Measurements from ENCODE around the gene ZNF445.
"Not testable (repeated sequence)": the region's sequence is repeated elsewhere in the genome, so short reads cannot be mapped to it uniquely, and the experiment has no call there.

The ZNF445 gene

DNA sequence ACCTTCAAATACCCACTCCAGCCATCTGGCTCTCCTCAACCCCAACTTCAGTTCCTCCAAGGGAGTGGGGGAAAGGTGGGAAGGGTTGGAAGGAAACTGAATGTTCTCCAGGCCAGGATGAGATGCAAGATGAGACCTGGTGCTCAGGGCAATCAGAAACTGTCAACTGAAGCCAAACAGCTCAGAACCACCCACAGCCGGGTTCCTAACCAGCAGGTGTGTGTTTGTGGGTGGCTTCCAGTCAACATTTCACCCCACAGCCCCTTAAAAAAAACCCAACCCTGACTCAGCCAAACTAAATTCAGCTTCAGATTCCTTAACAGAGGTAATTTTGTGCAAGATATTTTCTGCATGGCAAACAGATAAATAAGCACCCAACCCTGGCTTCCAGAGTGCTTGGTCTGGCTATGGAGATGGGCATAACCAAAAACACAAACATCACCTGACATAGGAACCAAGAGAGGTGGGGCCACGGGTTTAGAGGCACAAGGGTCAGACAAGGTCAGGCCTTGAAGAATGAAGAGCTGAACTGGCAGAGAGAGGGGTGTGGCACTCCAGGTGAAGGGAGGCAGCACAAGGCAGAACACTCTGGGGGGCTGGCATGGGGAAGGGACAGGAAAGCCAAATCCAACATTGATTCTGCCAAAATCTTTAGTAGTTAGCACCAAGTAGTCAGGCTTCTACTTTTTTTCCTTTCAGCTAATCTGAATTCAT is 34.7 kb downstream of the ZNF445 start:
- DNase-seq (ENCODE audit: low read depth, low spot score): peak; percentile 84
- H3K4me3 ChIP-seq (ENCODE audit: low read length): 0 out of 2 replicates have a peak overlapping the region, but pooled peaks have one; percentile 1

DNA sequence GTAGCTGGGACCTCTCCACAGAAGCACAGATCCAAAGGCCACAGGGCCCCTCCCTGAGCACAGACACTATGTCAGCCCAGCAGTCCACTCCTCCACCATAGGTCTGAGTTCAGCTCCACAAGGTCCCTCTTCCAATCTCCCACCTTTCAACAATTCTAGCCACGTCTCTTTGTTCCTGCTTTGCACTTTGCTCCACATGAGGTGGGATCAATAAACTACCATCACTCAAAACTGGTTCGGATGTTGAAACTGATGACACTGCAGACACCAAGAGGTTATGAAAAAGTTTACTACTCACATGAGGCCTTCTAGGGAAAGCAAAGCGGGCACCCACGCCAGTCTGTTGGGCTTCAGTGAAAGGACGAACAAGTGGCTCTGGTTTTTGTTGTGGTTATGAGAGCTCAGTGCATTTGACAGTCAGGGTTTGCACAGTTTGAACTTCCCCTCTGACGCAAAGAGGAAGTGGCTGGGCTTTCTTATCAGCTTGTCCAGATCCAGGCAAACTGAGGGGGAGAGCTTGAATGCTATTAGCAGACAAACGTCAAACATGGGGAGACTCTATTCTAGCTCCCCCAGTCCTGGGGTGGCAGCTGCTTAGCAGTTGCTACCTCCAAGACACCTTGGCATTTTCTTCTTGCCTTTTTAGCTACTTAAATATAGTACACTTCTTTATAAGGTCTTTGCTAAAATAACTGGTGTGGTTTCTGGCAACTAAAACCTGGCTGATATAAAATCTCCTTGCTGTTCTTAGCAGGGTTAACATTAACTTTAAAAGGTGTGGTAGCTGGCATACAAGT is 37.8 kb downstream of the ZNF445 start:
- H3K4me3 ChIP-seq (ENCODE audit: low read length): peak overlapping the region; percentile 54
- DNase-seq (ENCODE audit: low read depth, low spot score): peak; percentile 100

DNA sequence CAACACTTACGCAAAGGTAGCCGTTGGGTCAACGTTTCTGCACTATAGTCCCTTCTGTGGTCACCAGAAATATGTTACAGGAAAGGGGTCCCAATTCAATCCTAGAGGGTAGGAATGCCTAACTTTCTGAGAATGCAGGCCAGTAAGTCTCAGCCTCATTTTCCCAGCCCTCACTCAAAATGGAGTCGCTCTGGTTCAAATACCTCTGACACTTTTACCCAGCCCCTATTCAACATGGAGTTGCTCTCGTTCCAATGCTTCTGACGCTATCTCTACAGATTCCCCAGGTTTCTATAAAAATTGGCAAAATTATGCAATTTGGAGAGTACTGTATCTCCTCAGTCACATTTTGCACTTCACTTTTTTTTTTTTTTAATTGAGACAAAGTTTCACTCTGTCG is 39.7 kb downstream of the ZNF445 start:
- H3K4me3 ChIP-seq (ENCODE audit: low read length): no peak overlapping the region
- DNase-seq (ENCODE audit: low read depth, low spot score): no peak

DNA sequence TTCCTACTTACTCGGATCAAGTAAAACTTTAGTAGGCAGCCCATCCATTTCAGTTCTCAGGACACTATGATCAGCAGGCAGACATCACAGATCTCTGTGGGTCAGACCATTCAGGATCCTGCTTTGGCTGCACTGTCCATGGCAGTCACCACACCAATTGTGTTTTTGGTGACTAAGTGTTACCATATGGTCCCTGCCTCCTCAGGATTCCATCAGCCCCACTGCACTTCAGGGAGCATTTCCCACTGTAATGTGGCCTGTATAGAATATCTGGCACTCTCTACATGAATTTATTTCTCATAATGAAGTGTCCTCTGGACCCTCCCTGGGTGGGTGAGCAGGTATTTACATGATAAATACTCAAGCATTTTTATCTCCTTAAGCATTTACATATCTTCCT is 41.3 kb downstream of the ZNF445 start:
- H3K4me3 ChIP-seq (ENCODE audit: low read length): no peak overlapping the region
- no peak for DNase-seq (ENCODE audit: low read depth, low spot score)

DNA sequence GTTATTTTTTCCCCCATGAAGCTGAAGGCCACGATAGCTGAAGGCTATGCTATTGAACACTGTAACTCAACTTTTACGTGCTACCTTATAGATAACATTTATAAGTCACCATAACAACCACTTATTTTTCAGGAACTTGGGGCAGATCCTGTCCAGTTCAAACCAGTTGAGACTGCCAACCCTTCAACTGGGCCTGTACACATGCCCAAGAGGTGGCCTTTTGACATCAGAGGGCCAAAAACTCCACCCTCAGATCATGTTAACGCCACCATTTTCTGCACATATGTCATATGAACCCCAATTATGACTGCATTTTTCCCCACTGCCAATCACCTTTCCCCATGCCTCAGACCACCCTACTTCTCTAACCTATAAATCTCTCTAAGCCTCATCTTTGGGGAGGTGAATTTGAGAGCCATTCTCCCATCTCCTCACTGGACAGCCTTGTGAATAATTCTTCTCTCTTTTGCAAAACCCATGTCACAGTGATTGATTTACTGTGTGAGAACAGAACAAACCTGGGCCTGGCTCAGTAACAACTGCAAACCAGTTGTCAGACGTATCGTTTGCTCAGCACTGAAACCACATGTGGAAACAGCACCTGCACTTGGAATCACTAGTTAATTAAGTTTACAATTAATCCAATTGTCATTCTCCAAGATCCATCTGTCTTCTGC is 42.5 kb downstream of the ZNF445 start:
- DNase-seq (ENCODE audit: low read depth, low spot score): peak; percentile 31
- no peak overlapping the region for H3K4me3 ChIP-seq (ENCODE audit: low read length)

DNA sequence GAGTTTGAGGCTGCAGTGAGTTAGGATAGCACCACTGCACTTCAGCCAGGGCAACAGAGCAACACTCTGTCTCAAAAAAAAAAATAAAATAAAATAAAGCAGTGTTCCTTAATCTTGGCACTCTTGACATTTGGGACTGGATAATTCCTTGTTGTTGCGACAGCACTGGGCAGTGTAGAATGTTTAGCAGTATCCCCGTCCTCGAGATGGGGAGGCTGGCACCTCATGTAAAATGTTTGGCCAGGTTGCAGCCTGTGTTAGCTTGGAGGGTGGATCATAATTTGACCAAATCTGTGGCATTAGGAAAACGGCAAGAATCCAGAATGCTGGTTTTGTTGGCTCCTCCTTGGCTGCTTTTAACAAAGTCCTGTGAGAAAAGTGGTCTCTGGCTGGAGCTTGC is 47.0 kb downstream of the ZNF445 start:
- no peak for DNase-seq (ENCODE audit: low read depth, low spot score)
- no peak overlapping the region for H3K4me3 ChIP-seq (ENCODE audit: low read length)

DNA sequence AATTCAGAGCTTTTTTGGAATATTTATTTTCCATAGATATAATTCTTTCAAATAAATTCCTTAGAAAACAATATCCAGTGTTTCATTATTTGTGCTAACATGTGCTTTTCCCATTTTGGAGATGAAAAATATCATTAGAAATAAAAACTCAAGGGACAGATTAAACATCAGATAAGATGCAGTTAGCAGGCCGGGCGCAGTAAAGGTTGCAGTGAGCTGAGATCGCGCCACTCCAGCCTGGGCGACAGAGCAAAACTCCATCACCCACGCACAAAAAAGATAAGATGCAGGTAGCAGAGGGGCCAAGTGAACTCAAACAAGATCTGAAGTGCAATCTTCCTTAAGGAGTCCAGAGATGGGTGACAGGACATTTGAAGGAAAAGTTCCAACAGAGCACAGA is 48.0 kb downstream of the ZNF445 start:
- DNase-seq (ENCODE audit: low read depth, low spot score): no peak
- H3K4me3 ChIP-seq (ENCODE audit: low read length): no peak overlapping the region

DNA sequence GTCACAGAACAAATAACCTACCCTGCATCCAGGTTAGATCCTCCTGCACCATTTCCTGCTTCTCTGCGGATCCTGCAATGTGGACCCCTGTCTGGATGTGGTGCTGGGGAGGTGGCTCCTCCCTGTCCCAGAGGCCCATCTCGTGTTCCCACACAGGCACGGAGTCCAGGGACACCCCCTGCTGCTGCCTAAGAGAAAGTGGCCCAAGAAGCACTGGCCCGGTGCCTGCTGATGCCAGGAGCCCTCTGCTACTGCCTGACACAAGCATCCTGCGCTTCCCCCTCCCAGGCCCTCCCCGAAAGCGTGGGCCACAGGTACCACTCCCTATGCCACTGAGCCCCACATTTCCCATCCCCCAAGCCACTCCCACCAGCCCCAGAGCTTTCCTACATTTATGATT is 48.6 kb downstream of the ZNF445 start:
- H3K4me3 ChIP-seq (ENCODE audit: low read length): no peak overlapping the region
- no peak for DNase-seq (ENCODE audit: low read depth, low spot score)

DNA sequence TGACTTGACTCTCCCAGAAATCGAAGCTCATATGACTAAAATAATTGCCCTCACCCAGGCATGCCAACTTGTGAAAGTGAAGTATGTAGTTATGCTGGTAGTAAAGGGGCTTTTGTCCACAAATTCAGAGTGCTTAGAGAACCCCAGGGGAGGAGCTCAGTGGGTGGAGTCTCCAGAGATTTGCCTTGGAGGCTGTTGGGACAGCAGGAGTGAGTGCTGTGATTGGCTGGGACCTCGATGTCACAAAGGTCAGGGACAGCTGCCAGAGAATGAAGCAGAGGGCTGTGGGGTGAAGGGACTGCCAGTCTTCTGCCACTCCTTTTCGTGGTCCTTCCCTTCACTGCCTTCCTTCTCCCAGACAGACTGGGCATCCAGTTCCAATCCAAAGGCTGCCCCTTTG is 49.8 kb downstream of the ZNF445 start:
- no peak for DNase-seq (ENCODE audit: low read depth, low spot score)
- no peak overlapping the region for H3K4me3 ChIP-seq (ENCODE audit: low read length)

DNA sequence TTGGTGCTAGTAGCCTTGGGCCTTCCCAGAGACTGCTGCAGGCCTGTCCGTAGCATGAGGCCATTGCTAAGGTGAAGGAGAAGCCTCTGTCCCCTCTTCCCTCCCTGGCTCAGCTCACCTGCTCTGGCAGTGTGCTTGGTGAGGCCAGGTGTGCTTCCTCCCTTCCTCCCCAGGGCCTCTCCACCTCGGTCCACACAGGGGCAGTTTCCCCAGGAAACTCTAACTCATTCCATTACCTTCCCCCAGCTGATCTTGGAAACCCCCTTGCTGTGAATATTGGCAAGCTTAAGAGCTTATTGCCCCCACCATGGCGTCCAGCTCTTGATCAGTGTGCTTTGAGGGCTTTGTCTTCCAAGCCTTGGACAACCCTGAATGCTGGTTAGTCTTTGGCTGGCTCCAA is 52.7 kb downstream of the ZNF445 start:
- no peak for DNase-seq (ENCODE audit: low read depth, low spot score)
- H3K4me3 ChIP-seq (ENCODE audit: low read length): no peak overlapping the region

DNA sequence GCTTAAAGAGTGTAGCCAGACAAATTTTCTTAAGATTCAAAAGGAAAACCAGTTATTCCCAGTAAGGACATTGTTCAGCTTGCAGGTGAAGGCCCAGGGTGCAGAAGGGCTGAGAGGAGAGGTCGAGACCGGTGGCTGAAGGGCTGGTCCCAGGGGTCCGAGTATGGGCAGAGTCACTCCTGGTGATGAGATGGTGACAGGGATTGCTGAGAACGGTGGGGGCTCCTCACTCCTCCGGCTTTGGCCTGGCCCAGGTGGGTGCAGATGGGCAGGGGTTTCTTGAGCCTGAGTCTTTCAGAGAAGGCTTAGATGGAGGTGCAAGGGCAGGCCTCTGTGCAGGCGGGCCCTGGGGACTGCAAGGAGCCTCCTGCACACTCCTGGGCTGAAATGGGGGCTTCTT is 56.2 kb downstream of the ZNF445 start:
- H3K4me3 ChIP-seq (ENCODE audit: low read length): no peak overlapping the region
- DNase-seq (ENCODE audit: low read depth, low spot score): no peak

DNA sequence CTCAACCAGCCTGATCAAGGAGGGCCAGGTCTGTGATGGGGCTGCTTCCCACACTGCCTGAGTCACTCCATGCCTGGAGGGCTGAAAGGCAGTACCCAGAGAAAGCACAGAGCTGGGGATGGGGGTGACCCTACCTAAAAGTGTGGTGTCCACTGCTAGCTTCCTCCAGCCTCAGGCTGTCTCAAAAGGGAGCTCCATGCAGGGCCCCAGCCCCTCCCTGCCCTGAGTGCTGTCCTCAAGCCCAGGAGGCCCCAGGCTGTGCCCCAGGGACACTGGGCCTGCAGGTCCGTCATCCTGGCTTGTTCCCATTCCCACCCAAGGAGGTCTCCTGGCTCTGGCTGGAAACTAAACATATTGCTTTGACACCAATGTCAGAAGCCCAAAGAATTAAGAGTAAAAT is 56.8 kb downstream of the ZNF445 start:
- no peak for DNase-seq (ENCODE audit: low read depth, low spot score)
- H3K4me3 ChIP-seq (ENCODE audit: low read length): no peak overlapping the region

DNA sequence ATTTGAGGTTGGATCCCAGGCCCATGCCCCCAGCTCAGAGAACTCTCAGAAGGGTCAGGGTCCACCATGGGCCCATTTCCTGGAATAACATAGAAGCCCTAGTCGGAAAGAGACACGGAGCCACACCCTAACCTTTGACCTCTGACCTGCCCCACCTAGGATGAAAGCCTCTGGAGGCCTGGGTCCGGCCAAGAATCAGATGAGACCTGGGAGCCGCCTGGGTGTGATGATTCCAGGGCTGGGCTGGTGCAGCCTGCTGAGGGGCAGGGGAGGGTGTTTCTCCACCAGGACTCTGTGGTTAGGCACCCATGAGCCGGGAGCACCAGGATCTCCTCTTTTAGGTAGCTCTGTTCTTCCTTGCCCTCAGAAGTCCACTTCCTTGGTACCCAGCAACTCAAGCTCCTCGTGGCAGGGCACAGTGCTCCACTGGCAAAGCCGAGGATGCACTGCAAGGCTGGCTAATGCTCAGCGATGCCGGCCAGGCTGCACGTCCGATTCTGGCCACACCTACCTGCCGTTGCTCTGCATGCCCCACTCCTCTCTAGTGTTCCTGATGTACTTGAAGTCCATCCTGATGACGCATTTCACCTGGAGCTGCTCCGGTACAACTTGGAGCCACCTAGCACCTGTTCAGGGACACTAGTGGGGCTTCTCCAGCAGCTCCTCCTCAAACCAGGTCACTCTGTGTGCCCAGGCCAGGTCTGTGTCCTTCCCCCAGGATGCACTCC is 57.4 kb downstream of the ZNF445 start:
- no peak overlapping the region for H3K4me3 ChIP-seq (ENCODE audit: low read length)
- no peak for DNase-seq (ENCODE audit: low read depth, low spot score)

DNA sequence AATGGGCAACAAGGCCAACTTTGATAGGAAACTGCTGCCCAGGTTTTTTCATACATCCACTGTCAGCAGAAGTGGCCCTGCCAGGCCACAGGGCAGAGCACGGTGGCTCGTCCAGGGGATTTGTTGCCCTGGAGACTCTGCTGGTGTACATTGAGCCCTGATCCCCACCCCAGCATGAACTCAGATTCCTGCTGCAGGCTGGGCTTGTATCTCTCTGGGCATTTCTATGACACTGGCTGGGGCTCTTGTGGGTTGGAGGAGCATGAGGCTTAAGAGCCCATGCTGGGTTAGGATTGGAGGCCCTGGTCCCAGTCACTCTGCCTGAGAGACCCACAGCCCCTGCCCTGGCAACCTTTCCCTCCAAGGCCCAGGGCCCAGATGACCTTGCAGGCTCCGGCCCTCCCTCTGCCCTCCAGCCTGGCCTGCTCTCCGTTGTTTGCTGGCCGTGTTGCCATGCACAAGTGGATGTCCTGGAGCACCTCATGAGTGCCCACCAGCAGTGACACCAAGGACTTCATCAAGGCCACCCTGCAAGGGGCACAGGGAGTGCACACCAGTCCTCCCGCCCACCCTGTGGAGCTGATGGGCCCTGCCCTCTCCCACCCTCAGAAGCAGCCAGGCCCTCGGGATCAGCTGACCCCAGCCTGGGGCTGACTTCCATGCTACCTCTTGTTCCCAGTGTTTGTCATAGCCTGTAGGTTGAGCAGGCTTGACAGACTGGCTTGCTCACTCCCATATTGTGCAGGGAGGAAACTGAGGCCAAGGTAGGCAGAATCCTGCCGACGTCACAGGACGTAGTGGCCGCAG is 58.2 kb downstream of the ZNF445 start:
- no peak overlapping the region for H3K4me3 ChIP-seq (ENCODE audit: low read length)
- DNase-seq (ENCODE audit: low read depth, low spot score): no peak

DNA sequence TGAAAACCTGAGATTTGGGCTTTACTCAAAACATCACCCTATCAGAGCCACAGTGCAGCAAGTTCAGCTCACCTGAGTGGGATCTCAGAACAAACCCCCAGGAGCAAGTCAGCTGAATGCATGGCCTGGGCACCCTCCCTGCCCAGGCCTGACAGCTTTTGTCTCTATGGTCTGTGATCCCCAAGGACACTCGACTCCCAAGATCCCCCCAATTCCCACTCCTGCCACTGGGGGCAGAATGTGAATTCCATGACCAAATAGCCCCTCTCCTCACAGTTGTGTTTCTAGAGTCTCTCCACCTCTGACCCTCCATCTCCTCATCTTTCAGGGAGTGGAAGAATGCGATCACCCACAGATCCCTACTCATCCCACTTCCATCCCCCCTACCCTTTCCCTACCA is 58.9 kb downstream of the ZNF445 start:
- no peak overlapping the region for H3K4me3 ChIP-seq (ENCODE audit: low read length)
- DNase-seq (ENCODE audit: low read depth, low spot score): no peak

DNA sequence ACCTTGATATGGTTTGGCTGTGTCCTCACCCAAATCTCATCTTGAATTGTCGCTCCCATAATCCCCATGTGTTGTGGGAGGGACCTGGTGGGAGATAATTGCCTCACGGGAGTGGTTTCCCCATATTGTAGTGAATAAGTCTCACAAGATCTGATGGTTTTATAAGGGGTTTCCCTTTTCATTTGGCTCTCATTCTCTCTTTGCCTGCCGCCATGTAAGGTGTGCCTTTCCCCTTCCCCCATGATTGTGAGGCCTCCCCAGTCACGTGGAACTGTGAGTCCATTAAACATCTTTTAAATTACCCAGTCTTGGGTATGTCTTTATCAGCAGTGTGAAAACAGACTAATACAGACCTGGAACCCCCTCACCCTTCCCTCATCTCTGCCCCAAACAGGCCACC is 59.4 kb downstream of the ZNF445 start:
- H3K4me3 ChIP-seq (ENCODE audit: low read length); DNase-seq (ENCODE audit: low read depth, low spot score): not testable (repeated sequence)

DNA sequence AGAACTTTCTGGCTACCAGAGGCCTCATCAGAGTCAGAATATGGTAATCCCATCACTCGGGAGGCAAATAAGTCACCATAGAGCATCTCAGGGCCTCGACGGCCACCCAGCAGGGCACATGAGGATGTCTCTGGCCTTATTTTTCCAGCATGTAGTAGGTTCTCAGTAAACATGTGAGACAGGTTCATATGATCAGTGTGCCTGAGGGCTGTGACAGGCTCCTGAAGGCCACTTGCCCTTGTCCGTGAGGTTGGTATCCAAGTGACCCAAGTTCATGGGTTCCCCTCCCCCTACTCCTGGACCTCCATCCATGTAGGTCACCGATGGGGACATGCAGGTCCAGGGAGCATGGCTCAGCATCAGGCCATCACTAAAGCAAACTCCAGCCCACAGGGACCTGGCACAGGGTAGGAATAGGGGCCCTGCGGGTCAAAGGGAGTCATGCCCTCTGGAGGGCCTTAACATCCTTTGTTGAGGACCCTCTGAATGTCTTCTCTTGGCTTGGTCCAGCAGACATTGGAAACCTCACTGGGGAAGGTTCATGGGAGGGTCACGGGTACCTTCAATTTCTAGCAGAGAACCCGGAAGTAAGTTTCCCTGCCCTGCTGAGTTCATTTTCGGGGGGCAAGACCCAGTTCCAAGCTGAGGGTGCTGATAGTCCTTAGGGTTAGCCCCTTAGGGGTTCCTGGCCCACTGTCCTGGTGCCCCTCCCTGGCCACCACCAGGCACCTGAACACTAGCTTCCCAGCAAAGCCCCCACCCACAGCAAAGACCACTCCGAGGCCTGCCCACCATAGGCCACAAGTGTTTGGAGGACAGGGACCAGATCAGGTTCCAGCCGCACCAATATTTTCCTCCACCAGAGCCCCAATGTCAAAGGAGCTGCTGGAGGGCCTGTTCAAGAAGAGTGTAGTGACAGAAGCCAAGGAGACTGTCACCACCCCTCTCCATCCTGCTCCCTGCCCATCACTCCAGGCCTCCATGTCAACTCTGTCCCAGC is 61.1 kb downstream of the ZNF445 start:
- H3K4me3 ChIP-seq (ENCODE audit: low read length): no peak overlapping the region
- DNase-seq (ENCODE audit: low read depth, low spot score): no peak

DNA sequence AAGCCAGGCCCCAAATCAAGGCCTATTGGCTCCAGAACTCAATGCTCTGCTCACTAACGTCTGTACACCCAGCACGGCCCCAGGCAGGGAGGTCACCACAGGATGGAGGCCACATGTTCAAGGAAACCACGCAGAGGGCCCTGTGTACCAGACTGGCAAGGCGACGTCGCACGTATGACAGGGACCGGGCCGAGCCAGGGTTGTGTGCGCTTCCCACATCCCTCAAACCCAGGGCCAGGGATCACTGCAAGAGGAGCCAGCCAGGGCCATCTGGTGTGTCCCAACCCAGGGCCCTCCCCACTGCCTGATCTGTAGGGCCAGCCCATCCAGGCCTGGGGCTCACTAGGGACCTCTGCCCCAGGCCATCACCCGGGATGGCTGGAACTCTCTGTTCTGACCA is 62.0 kb downstream of the ZNF445 start:
- no peak overlapping the region for H3K4me3 ChIP-seq (ENCODE audit: low read length)
- DNase-seq (ENCODE audit: low read depth, low spot score): no peak
